HepG2 (cell line): ENCODE results near the gene UBXN6.

Experiments used
- CTCF ChIP-seq: sonication (generic); formaldehyde crosslinking; IDR thresholded peaks from 2 replicates; pipeline ENCODE4 v1.5.0; 2020; ENCODE audit warnings: mild to moderate bottlenecking, missing genetic modification reagents, moderate library complexity
- EZH2 ChIP-seq: conservative IDR thresholded peaks from 2 replicates; pipeline ENCODE4 v1.6.1; 2012; ENCODE audit warnings: mild to moderate bottlenecking, low read depth, low read length, moderate library complexity
- HMGXB4 ChIP-seq, 2 experiments: sonication (generic) in 1 of 2; formaldehyde crosslinking in 1 of 2; IDR thresholded peaks; 2 replicates each; pipeline versions ENCODE4 v1.4.0 to v1.6.1; 2018 to 2020; ENCODE audit warnings: missing genetic modification reagents in 2 of 2, borderline replicate concordance in 1 of 2, low read depth in 1 of 2, mild to moderate bottlenecking in 1 of 2, missing biosample characterization in 1 of 2
- JUND ChIP-seq: sonication (generic); formaldehyde crosslinking; IDR thresholded peaks from 2 replicates; pipeline ENCODE4 v1.8.0; 2022; ENCODE audit warnings: mild to moderate bottlenecking, missing genetic modification reagents
- POLR2A ChIP-seq, 2 experiments: IDR thresholded peaks; 2 replicates each; pipeline ENCODE4 v1.6.1; 2011; ENCODE audit warnings: low read depth in 2 of 2, low read length in 2 of 2, mild to moderate bottlenecking in 1 of 2, moderate library complexity in 1 of 2; ENCODE audit not compliant: insufficient read depth in 1 of 2
- SIN3A ChIP-seq: IDR thresholded peaks from 2 replicates; pipeline ENCODE4 v1.6.1; 2011; ENCODE audit warnings: low read depth, mild to moderate bottlenecking, control low read depth, low read length, borderline replicate concordance

GRCh38 chr19:4453232-4454179, 4.1 kb downstream of the UBXN6 start:
- TF ChIP-seq JUND (CRISPR knock-in tag) (no peak), EZH2 (no peak), HMGXB4 (CRISPR knock-in tag; IDR thresholded peaks at IDR 0.05; ENCODE audit: borderline replicate concordance in 1 of 2, low read depth in 1 of 2) (no peak), POLR2A (IDR thresholded peaks at IDR 0.05; ENCODE audit: insufficient read depth in 1 of 2, low read depth in 2 of 2, low read length in 2 of 2) (no peak), SIN3A (no peak), CTCF (CRISPR knock-in tag) (no peak)
